SK-N-SH (cell line): ENCODE measurements around the gene ASCL2.

ENCODE experiments used
- EZH2phosphoT487 ChIP-seq: fragments of 200-600 bp; sonication (generic); IDR thresholded peaks from 2 replicates; pipeline ENCODE4 v1.6.1; 2017; ENCODE audit warnings: low read depth, mixed run types, mild to moderate bottlenecking, antibody characterized with exemption, moderate library complexity, borderline replicate concordance
- FOXM1 ChIP-seq: IDR thresholded peaks from 2 replicates; pipeline ENCODE4 v1.4.0; 2012; ENCODE audit warnings: low read depth, mild to moderate bottlenecking
- GABPA ChIP-seq: IDR thresholded peaks from 2 replicates; pipeline ENCODE4 v1.4.0; 2012; ENCODE audit warnings: low read depth, mild to moderate bottlenecking
- RAD21 ChIP-seq: IDR thresholded peaks from 2 replicates; pipeline ENCODE4 v1.6.1; 2012; ENCODE audit warnings: mild to moderate bottlenecking, low read length
- RFX5 ChIP-seq: IDR thresholded peaks from 2 replicates; pipeline ENCODE4 v1.6.1; 2012; ENCODE audit warnings: mild to moderate bottlenecking, improper control_type of control experiment, low read length
- TAF1 ChIP-seq: IDR thresholded peaks from 2 replicates; pipeline ENCODE4 v1.6.1; 2012; ENCODE audit warnings: low read depth, mild to moderate bottlenecking, low read length, moderate library complexity, borderline replicate concordance
- TCF12 ChIP-seq: IDR thresholded peaks from 2 replicates; pipeline ENCODE4 v1.4.0; 2012
- YY1 ChIP-seq: IDR thresholded peaks from 2 replicates; pipeline ENCODE4 v1.4.0; 2012; ENCODE audit warnings: low read depth, mild to moderate bottlenecking
- TF ChIP-seq, protein P1 (sequence below): IDR thresholded peaks from 2 replicates; pipeline ENCODE4 v1.6.1; 2012; ENCODE audit warnings: mild to moderate bottlenecking, low read depth, low read length, moderate library complexity
- TF ChIP-seq, protein P2 (sequence below): fragments of 200-600 bp; sonication (generic); IDR thresholded peaks from 2 replicates; pipeline ENCODE4 v1.6.1; 2017; ENCODE audit warnings: antibody characterized with exemption, mild to moderate bottlenecking, moderate library complexity
- TF ChIP-seq, protein P3 (sequence below): IDR thresholded peaks from 2 replicates; pipeline ENCODE4 v1.4.0; 2012; ENCODE audit warnings: low read depth, borderline replicate concordance
- TF ChIP-seq, protein P4 (sequence below): fragments of 150-350 bp; IDR thresholded peaks from 2 replicates; pipeline ENCODE4 v1.6.1; 2017; ENCODE audit warnings: antibody characterized with exemption, low read length, low read depth, borderline replicate concordance
- TF ChIP-seq, protein P5 (sequence below): fragments of 150-350 bp; IDR thresholded peaks from 2 replicates; pipeline ENCODE4 v1.6.1; 2016; ENCODE audit warnings: mild to moderate bottlenecking, low read depth, low read length
- TF ChIP-seq, protein P6 (sequence below): IDR thresholded peaks from 2 replicates; pipeline ENCODE4 v1.4.0; 2012; ENCODE audit warnings: low read depth, borderline replicate concordance

DNA sequence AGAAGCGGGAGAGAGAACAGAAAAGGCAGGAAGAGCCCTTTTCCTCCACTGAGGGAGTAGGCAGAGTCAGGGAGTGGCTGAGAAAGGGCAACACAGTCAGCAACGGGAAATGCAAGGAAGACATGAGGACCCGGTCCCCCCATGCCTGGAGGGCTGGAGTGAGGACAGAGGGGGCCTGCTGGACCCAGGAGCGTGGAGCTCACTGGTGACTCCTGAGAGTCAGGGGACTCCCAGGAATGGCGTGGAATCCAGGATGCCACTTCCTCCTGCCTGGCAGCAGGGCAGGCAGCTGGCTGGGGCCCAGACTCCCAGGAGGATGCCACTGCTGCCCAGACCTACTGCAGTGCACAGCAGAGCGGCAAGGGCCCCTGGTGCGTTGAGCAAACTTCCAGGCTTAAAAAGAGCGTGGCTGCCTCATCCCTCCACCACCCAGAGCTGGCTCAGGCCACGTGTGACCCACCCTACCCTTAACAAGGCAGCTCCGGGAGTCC, 20.0 kb upstream of the ASCL2 start:
- TF ChIP-seq, protein P1, sequence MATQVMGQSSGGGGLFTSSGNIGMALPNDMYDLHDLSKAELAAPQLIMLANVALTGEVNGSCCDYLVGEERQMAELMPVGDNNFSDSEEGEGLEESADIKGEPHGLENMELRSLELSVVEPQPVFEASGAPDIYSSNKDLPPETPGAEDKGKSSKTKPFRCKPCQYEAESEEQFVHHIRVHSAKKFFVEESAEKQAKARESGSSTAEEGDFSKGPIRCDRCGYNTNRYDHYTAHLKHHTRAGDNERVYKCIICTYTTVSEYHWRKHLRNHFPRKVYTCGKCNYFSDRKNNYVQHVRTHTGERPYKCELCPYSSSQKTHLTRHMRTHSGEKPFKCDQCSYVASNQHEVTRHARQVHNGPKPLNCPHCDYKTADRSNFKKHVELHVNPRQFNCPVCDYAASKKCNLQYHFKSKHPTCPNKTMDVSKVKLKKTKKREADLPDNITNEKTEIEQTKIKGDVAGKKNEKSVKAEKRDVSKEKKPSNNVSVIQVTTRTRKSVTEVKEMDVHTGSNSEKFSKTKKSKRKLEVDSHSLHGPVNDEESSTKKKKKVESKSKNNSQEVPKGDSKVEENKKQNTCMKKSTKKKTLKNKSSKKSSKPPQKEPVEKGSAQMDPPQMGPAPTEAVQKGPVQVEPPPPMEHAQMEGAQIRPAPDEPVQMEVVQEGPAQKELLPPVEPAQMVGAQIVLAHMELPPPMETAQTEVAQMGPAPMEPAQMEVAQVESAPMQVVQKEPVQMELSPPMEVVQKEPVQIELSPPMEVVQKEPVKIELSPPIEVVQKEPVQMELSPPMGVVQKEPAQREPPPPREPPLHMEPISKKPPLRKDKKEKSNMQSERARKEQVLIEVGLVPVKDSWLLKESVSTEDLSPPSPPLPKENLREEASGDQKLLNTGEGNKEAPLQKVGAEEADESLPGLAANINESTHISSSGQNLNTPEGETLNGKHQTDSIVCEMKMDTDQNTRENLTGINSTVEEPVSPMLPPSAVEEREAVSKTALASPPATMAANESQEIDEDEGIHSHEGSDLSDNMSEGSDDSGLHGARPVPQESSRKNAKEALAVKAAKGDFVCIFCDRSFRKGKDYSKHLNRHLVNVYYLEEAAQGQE = no peak
- TF ChIP-seq RAD21 (no peak), GABPA (no peak), TCF12 (no peak), RFX5 (no peak), FOXM1 (no peak), YY1 (no peak), TAF1 (no peak), EZH2phosphoT487 (no peak)
- TF ChIP-seq, protein P2, sequence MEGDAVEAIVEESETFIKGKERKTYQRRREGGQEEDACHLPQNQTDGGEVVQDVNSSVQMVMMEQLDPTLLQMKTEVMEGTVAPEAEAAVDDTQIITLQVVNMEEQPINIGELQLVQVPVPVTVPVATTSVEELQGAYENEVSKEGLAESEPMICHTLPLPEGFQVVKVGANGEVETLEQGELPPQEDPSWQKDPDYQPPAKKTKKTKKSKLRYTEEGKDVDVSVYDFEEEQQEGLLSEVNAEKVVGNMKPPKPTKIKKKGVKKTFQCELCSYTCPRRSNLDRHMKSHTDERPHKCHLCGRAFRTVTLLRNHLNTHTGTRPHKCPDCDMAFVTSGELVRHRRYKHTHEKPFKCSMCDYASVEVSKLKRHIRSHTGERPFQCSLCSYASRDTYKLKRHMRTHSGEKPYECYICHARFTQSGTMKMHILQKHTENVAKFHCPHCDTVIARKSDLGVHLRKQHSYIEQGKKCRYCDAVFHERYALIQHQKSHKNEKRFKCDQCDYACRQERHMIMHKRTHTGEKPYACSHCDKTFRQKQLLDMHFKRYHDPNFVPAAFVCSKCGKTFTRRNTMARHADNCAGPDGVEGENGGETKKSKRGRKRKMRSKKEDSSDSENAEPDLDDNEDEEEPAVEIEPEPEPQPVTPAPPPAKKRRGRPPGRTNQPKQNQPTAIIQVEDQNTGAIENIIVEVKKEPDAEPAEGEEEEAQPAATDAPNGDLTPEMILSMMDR = no peak
- TF ChIP-seq, protein P3, sequence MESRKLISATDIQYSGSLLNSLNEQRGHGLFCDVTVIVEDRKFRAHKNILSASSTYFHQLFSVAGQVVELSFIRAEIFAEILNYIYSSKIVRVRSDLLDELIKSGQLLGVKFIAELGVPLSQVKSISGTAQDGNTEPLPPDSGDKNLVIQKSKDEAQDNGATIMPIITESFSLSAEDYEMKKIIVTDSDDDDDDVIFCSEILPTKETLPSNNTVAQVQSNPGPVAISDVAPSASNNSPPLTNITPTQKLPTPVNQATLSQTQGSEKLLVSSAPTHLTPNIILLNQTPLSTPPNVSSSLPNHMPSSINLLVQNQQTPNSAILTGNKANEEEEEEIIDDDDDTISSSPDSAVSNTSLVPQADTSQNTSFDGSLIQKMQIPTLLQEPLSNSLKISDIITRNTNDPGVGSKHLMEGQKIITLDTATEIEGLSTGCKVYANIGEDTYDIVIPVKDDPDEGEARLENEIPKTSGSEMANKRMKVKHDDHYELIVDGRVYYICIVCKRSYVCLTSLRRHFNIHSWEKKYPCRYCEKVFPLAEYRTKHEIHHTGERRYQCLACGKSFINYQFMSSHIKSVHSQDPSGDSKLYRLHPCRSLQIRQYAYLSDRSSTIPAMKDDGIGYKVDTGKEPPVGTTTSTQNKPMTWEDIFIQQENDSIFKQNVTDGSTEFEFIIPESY = no peak
- TF ChIP-seq, protein P4, sequence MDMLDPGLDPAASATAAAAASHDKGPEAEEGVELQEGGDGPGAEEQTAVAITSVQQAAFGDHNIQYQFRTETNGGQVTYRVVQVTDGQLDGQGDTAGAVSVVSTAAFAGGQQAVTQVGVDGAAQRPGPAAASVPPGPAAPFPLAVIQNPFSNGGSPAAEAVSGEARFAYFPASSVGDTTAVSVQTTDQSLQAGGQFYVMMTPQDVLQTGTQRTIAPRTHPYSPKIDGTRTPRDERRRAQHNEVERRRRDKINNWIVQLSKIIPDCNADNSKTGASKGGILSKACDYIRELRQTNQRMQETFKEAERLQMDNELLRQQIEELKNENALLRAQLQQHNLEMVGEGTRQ = no peak
- TF ChIP-seq, protein P5, sequence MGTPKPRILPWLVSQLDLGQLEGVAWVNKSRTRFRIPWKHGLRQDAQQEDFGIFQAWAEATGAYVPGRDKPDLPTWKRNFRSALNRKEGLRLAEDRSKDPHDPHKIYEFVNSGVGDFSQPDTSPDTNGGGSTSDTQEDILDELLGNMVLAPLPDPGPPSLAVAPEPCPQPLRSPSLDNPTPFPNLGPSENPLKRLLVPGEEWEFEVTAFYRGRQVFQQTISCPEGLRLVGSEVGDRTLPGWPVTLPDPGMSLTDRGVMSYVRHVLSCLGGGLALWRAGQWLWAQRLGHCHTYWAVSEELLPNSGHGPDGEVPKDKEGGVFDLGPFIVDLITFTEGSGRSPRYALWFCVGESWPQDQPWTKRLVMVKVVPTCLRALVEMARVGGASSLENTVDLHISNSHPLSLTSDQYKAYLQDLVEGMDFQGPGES = no peak
- TF ChIP-seq, protein P6, sequence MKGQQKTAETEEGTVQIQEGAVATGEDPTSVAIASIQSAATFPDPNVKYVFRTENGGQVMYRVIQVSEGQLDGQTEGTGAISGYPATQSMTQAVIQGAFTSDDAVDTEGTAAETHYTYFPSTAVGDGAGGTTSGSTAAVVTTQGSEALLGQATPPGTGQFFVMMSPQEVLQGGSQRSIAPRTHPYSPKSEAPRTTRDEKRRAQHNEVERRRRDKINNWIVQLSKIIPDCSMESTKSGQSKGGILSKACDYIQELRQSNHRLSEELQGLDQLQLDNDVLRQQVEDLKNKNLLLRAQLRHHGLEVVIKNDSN = no peak
